HEK293 (cell line): ENCODE measurements around the gene XRN1.
A peak's percentile ranks its signal among the peaks of the same experiment; 100 is the strongest.

Experiments
- CTCF ChIA-PET: fragments of 350-600 bp; formaldehyde crosslinking; extraction: SDS; loops from one replicate; lab custom pipeline; 2021; ENCODE audit warnings: antibody characterized with exemption; lab: Yijun Ruan, JAX
- POLR2A ChIA-PET: fragments of 300-600 bp; formaldehyde crosslinking; extraction: SDS; loops from one replicate; lab custom pipeline; 2020; ENCODE audit warnings: antibody characterized with exemption, inconsistent platforms; lab: Yijun Ruan, JAX
- H3K27ac ChIP-seq: fragments of 200-500 bp; sonication (Bioruptor generic); 2 replicates; pipeline ENCODE4 v1.5.1; 2014; ENCODE audit warnings: low read depth, low read length, control low read depth, inconsistent platforms; ENCODE audit errors: extremely low read depth
- H3K36me3 ChIP-seq, 2 experiments: fragments of 200-500 bp in 1 of 2; sonication (Bioruptor generic) in 1 of 2; 1 replicate in 1 of 2; 2 replicates in 1 of 2; pipeline ENCODE4 v1.5.1; 2014 to 2017; ENCODE audit warnings: inconsistent platforms in 2 of 2, low read length in 2 of 2; ENCODE audit not compliant: control insufficient read depth in 2 of 2, insufficient read depth in 1 of 2
- H3K4me1 ChIP-seq: fragments of 200-500 bp; sonication (Bioruptor generic); 2 replicates; pipeline ENCODE4 v1.5.1; 2014; ENCODE audit warnings: mild to moderate bottlenecking, low read length, inconsistent platforms; ENCODE audit not compliant: control insufficient read depth, insufficient read depth
- H3K4me3 ChIP-seq: 2 replicates; pipeline ENCODE4 v1.5.1; 2011; ENCODE audit warnings: low read depth, mild to moderate bottlenecking, control low read depth, low read length, moderate library complexity
- H3K9me3 ChIP-seq: fragments of 200-500 bp; sonication (Bioruptor generic); 2 replicates; pipeline ENCODE4 v1.5.1; 2014; ENCODE audit warnings: low read depth, low read length, inconsistent platforms; ENCODE audit not compliant: control insufficient read depth, insufficient read depth
- GLI4 ChIP-seq: fragments of 450-650 bp; formaldehyde crosslinking; IDR thresholded peaks from 2 replicates; pipeline ENCODE4 v1.5.1; 2016; ENCODE audit warnings: missing biosample characterization, missing genetic modification characterization
- GLIS1 ChIP-seq: fragments of 450-650 bp; formaldehyde crosslinking; IDR thresholded peaks from 2 replicates; pipeline ENCODE4 v1.5.1; 2016; ENCODE audit warnings: missing biosample characterization, missing genetic modification characterization
- PRDM2 ChIP-seq: fragments of 450-650 bp; formaldehyde crosslinking; IDR thresholded peaks from 2 replicates; pipeline ENCODE4 v1.5.1; 2016; ENCODE audit warnings: missing biosample characterization, missing genetic modification characterization, borderline replicate concordance
- ZBTB17 ChIP-seq: fragments of 450-650 bp; formaldehyde crosslinking; IDR thresholded peaks from 2 replicates; pipeline ENCODE4 v1.5.1; 2016; ENCODE audit warnings: missing biosample characterization, missing genetic modification characterization
- ZNF10 ChIP-seq: fragments of 450-650 bp; formaldehyde crosslinking; IDR thresholded peaks from 2 replicates; pipeline ENCODE4 v1.5.1; 2017; ENCODE audit warnings: missing biosample characterization, missing genetic modification characterization
- ZNF132 ChIP-seq: fragments of 450-650 bp; formaldehyde crosslinking; IDR thresholded peaks from 2 replicates; pipeline ENCODE4 v1.5.1; 2017; ENCODE audit warnings: missing biosample characterization, missing genetic modification characterization, borderline replicate concordance
- ZNF335 ChIP-seq: fragments of 450-650 bp; formaldehyde crosslinking; conservative IDR thresholded peaks from 2 replicates; pipeline ENCODE4 v1.5.1; 2016; ENCODE audit warnings: missing biosample characterization, missing genetic modification characterization
- ZNF341 ChIP-seq: fragments of 450-650 bp; formaldehyde crosslinking; IDR thresholded peaks from 2 replicates; pipeline ENCODE4; 2016; ENCODE audit warnings: low read depth, missing biosample characterization, missing genetic modification characterization
- ZNF416 ChIP-seq: fragments of 450-650 bp; formaldehyde crosslinking; IDR thresholded peaks from 2 replicates; pipeline ENCODE4 v1.5.1; 2016; ENCODE audit warnings: missing biosample characterization, missing genetic modification characterization
- ZNF600 ChIP-seq: fragments of 450-650 bp; formaldehyde crosslinking; IDR thresholded peaks from 2 replicates; pipeline ENCODE4 v1.5.1; 2016; ENCODE audit warnings: missing biosample characterization, missing genetic modification characterization
- TF ChIP-seq, protein P1 (sequence below): fragments of 450-650 bp; formaldehyde crosslinking; IDR thresholded peaks from 2 replicates; pipeline ENCODE4 v1.5.1; 2016; ENCODE audit warnings: missing biosample characterization, missing genetic modification characterization
- TF ChIP-seq, protein P2 (sequence below): fragments of 450-650 bp; formaldehyde crosslinking; IDR thresholded peaks from 2 replicates; pipeline ENCODE4 v1.5.1; 2017; ENCODE audit warnings: missing biosample characterization, missing genetic modification characterization

The XRN1 gene

DNA sequence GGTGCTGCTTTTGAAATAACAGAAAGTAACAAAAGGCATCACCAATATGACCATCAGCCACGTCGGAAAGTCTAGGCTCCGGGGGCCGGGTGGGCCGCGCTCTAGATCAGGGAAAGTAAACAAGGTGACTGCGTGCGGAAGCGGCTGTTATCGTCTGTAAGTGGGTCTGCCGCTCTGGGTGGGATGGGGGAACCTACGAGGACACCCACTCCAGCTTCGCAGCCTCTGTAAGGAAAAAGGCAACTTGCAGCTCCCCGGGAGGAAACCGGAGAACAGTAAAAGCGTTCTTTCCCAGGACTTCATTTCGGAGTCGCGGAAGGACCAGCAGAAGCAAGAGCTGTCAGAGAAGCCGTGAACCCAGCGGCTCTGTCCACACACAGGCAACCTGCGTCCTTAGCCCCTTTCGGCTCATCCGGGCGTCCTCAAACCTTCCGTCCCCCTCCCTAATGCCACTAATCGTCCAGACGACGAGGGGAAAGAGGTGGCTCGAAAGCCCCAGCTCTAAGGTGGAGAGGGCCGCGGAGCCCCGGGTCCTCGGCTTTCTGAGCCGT, 461 bp downstream of the XRN1 start (continued):
- TF ChIP-seq ZNF10 (tag by site-specific recombination): peak; percentile 79; the same call in 1 of the 2 replicates
- TF ChIP-seq, protein P1, sequence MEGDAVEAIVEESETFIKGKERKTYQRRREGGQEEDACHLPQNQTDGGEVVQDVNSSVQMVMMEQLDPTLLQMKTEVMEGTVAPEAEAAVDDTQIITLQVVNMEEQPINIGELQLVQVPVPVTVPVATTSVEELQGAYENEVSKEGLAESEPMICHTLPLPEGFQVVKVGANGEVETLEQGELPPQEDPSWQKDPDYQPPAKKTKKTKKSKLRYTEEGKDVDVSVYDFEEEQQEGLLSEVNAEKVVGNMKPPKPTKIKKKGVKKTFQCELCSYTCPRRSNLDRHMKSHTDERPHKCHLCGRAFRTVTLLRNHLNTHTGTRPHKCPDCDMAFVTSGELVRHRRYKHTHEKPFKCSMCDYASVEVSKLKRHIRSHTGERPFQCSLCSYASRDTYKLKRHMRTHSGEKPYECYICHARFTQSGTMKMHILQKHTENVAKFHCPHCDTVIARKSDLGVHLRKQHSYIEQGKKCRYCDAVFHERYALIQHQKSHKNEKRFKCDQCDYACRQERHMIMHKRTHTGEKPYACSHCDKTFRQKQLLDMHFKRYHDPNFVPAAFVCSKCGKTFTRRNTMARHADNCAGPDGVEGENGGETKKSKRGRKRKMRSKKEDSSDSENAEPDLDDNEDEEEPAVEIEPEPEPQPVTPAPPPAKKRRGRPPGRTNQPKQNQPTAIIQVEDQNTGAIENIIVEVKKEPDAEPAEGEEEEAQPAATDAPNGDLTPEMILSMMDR (tag by site-specific recombination): no peak
- no peak for TF ChIP-seq ZNF132 (tag by site-specific recombination)
- peak; percentile 37; the same call in 1 of the 2 replicates for TF ChIP-seq ZNF341 (tag by site-specific recombination)
- TF ChIP-seq GLI4 (tag by site-specific recombination): no peak

GRCh38 chr3:142445816-142446254, 2.0 kb downstream of the XRN1 start:
- peak overlapping the region; percentile 21 for H3K4me3 ChIP-seq
- POLR2A ChIA-PET: no interaction called here

More at GRCh38 chr3:142445816-142446254, 2.0 kb downstream of the XRN1 start:
- no peaks in the 10 kb centered on the region for H3K9me3 ChIP-seq
- CTCF ChIA-PET: interaction anchor here (0.7 kb wide), 1 partner anchor 19 kb away, joined by 3 read pairs; no protein-coding TSS in a partner anchor
- no peak overlapping the region for H3K27ac ChIP-seq
- no peaks in the 10 kb centered on the region; the same call in 1 of the 2 replicates for H3K4me1 ChIP-seq
- TF ChIP-seq ZNF10 (tag by site-specific recombination): peak; percentile 87
- no peak for TF ChIP-seq GLIS1 (tag by site-specific recombination)
- TF ChIP-seq ZNF416 (tag by site-specific recombination): no peak
- no peak for TF ChIP-seq PRDM2 (tag by site-specific recombination)
- TF ChIP-seq ZBTB17 (tag by site-specific recombination): peak; percentile 61
- 0 out of 2 replicates have a peak, but pooled peaks have one; percentile 14 for TF ChIP-seq ZNF600
- TF ChIP-seq, protein P2, sequence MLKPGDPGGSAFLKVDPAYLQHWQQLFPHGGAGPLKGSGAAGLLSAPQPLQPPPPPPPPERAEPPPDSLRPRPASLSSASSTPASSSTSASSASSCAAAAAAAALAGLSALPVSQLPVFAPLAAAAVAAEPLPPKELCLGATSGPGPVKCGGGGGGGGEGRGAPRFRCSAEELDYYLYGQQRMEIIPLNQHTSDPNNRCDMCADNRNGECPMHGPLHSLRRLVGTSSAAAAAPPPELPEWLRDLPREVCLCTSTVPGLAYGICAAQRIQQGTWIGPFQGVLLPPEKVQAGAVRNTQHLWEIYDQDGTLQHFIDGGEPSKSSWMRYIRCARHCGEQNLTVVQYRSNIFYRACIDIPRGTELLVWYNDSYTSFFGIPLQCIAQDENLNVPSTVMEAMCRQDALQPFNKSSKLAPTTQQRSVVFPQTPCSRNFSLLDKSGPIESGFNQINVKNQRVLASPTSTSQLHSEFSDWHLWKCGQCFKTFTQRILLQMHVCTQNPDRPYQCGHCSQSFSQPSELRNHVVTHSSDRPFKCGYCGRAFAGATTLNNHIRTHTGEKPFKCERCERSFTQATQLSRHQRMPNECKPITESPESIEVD: peak; percentile 45; the same call in 1 of the 2 replicates
- TF ChIP-seq ZNF335 (tag by site-specific recombination): peak; percentile 44; the same call in 1 of the 2 replicates
- H3K36me3 ChIP-seq: peaks cover 0 to 9% of the 10 kb centered on the region in 2 experiments; a peak in 1 of 3 replicates
